DOHH2 (cell line): Measurements from ENCODE around the gene ATG4B.

Experiments
- CTCF ChIP-seq: fragments of 200-600 bp; sonication (generic); IDR thresholded peaks from one replicate; pipeline ENCODE4 v1.5.1; 2014; ENCODE audit warnings: antibody characterized with exemption, mild to moderate bottlenecking, low read depth, low read length; ENCODE audit not compliant: poor library complexity, severe bottlenecking
- EZH2phosphoT487 ChIP-seq: fragments of 200-600 bp; sonication (generic); IDR thresholded peaks from 2 replicates; pipeline ENCODE4 v1.6.1; 2017; ENCODE audit warnings: borderline replicate concordance, mild to moderate bottlenecking, antibody characterized with exemption, low read length, moderate library complexity, mixed read lengths

GRCh38 chr2:241678307-241678706 is 40.8 kb downstream of the ATG4B start:
- TF ChIP-seq EZH2phosphoT487 (no peak), CTCF (no peak)
